HK-2 (cell line): Measurements from ENCODE around the gene ZSCAN26.
"Not testable (repeated sequence)": the region's sequence is repeated elsewhere in the genome, so short reads cannot be mapped to it uniquely, and the experiment has no call there.

ENCODE experiments used
- DNase-seq: peaks from one replicate; pipeline ENCODE4 v3.0.0-alpha.2; 2018; ENCODE audit not compliant: unreplicated experiment

The ZSCAN26 gene

DNA sequence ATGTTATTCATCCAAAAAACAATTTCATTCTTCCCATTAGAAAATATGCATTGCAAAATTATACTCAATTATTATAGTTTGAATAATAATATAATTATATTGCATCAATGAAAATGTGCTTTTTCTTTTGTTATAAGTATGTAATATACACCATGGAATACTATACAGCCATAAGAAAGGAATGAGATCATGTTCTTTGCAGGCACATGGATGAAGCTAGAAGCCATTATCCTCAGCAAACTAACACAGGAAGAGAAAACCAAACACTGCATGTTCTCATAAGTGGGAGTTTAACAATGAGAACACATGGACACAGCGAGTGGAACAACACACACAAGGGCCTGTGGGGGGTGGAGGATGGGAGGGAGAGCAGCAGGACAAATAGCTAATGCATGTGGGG lies 9.9 kb upstream of the ZSCAN26 start:
- DNase-seq = no peak

DNA sequence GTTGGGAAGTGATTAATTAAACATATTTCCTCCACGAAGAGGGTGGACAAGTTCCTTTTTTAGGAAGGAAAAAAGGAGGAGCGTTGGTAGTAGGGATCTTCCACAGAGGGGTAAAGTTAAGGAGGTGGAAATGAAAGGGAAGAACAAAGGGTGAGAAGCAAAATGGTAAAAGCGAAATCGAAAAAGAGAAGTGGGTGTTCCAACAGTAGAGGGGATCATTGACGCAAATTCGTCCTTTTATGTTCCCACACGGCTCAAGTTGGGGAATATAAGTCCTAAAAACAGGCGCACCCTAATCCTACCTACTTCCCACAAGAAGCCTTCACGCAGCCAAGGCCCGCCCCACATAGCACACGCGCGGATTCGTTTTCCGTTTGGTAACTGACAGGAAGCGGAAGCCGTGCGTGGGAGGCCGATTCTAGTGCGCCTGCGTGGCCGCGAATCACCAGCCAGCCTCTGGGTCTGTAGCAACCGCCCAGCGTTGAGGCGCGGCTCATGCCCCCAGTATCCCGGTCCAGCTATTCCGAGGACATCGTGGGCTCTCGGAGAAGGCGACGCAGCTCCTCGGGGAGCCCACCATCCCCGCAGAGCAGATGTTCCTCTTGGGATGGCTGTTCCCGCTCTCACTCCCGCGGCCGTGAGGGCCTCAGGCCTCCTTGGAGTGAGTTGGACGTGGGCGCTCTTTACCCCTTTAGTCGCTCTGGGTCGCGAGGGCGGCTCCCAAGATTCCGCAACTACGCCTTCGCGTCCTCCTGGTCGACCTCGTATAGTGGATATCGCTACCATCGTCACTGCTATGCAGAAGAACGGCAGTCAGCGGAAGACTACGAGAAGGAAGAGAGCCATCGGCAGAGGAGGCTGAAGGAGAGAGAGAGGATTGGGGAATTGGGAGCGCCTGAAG lies 7.8 kb upstream of the ZSCAN26 start, which contains the start of gene NKAPL:
NKAPL (plus strand) TSS at position 421 of the 901 bp plus-strand sequence; CDS start at position 496, 75 bp downstream.
- DNase-seq = no peak

- DNase-seq = no peak
Observed at GRCh38 chr6:28263922-28264321, 3.0 kb upstream of the ZSCAN26 start.

GRCh38 chr6:28264834-28265401 lies 2.0 kb upstream of the ZSCAN26 start:
- DNase-seq = no peak

GRCh38 chr6:28266563-28266961 lies 381 bp upstream of the ZSCAN26 start:
- no peak for DNase-seq

DNA sequence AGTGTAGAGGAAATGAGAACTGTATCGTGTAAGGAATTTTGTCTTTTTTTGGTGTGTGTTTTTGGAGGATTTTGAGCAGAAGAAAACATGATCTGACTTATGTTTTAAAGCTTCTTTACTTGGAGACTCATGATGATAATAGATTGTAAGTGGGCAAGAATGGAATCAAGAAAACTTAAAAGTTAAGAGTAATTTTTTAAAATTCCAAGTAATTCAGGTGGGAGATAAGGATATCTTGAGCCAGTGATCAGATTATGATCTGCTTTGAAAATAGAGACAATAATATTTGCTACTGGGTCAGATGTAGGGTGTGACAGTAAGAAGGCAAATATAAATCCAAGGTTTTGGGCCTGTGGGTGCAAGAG lies 734 bp downstream of the ZSCAN26 start:
- no peak for DNase-seq

DNA sequence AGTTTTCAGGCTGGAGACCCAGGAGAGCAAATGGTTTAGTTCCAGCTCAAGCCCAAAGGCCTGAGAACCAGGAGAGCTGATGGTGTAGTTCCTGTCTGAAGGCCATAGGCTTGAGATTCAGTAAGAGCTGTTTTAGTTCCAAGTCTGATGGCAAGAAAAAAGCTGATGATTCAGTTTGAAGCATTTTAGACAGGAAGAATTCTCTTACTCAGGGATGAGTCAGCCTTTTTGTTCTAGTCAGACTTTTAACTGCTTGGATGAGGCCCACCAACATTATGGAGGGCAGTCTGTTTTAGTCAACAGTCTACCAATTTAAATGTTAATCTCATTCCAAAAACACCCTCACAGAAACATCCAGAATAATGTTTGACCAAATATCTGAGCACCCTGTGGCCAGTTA lies 2.5 kb downstream of the ZSCAN26 start:
- DNase-seq = no peak

GRCh38 chr6:28274888-28275287 lies 7.9 kb downstream of the ZSCAN26 start:
- no peak for DNase-seq

GRCh38 chr6:28277746-28278145 lies 10.8 kb downstream of the ZSCAN26 start:
- no peak for DNase-seq

DNA sequence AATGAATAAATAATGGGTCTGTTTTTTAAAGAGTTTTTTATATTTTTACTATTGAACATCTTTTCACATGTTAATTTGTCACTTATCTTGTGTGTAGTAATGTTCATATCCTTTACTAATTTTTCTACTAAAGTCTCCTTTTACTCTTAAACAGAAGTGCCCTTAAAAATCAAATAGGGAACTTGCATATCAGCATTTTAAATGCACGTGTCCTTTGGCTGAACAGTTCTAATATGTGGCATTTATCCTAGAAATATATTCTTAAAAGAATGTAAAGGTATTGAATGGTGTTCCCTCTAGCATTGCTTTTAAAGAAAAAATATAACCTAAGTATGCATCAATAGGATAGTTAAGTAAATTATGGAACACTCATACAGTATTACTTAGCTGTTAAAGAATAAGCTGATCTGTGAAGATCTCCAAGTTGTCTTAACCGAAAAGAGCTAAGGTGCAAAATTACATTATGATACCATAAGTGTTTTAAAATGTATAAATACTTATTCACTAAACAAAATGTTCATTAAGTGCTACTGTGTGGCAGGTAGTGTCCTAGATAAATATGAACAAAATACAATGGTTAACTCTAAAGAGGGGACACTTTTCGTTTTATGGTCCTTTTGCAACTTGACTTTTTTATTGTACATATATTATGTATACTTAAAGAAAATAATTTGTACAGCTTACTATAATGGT lies 13.8 kb downstream of the ZSCAN26 start:
- DNase-seq = no peak

GRCh38 chr6:28281288-28282064 lies 14.5 kb downstream of the ZSCAN26 start, which contains the start of gene PGBD1:
Gene PGBD1 (plus strand): TSS chr6:28281572. CDS start chr6:28283814, 2,242 bp downstream.
- DNase-seq = peak; percentile 76

- DNase-seq = no peak
Observed at GRCh38 chr6:28282926-28283325, 16.0 kb downstream of the ZSCAN26 start.

DNA sequence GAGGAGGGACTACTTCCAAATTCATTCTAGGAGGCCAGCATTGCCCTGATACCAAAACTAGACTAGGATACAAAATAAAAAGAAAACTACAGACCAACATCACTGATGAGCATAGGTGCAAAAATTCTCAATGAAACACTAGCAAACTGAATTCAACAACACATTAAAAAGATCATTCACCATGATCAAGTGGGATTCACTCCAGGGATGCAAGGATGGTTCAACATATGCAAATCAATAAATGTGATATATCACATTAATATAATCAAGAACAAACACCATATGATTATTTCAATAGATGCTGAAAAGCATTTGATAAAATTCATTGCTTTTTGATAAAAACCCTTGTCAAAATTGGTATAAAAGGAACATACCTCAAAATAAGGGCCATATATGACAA lies 24.6 kb downstream of the ZSCAN26 start:
- no peak for DNase-seq

DNA sequence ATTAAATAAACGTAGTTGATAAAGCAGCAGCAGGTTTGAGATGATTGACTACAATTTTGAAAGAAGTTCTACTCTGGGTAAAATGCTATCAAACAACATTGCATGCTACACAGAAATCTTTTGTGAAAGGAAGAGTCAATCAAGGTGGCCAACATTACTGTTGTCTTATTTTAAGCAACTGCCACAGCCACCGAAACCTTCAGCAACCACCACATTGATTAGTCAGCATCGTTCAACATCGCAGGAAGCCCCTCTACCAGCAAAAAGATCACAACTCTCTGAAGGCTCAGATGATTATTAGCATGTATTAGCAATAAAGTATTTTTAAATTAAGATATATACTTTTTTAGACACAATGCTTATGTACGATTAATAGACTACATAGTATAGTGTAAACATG lies 28.4 kb downstream of the ZSCAN26 start:
- no peak for DNase-seq

DNA sequence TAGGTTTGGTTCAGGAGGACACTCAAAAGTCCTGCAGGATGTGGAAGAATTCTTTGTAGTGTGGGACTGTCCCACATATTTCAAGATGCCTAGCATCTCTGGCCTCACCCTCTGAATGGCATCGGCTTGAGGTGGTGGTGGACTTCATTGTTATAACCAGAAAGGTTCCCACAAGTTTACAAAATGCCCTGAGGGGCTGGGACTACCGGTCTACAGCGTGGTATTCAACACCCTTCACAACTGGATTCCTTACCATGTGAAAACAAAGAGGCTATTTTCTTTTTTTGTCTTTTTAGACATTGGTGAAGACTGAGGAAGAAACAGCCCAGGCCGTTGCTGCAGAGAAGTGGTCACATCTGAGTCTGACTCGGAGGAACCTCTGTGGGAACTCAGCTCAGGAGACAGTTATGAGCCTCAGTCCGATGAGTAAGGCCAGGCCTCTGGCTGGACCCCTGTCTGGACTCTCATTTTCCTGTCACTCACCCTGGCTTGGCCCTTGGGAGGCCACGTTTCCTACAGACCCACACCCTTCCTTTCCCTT lies 29.6 kb downstream of the ZSCAN26 start:
- no peak for DNase-seq

GRCh38 chr6:28303570-28303969 lies 36.6 kb downstream of the ZSCAN26 start:
- DNase-seq = no peak

GRCh38 chr6:28306363-28306762 lies 39.4 kb downstream of the ZSCAN26 start:
- DNase-seq = not testable (repeated sequence)

DNA sequence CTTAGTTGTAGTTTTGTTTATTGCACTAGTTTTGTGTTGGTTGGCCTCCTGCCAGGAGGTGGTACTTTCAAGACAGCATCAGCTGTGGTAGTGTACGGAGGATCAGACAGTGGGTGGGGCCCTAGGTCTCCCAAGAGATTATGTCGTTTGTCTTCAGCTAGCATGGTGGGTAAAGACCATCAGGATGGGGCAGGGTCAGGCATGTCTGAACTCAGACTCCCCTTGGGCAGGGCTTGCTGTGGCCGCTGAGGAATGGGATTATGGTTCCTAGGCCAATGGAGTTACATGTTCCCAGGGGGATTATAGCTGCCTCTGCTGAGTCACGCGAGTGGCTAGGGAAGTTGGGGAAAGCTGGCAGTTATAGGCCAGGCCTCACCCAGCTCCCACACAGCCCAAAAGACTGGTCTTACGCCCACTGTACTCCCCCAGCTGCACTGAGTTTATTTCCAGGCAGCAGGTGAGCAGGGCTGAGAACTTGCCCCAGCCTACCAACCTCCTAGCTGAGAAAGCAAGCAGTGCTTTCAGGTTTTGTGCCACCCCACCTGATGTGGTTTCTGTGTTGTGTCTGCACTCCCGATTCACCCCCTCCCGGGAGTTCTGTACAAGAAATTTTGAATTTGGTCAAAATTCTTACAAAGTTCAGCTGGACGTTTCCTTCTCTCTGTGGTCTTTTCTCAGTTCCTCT lies 44.3 kb downstream of the ZSCAN26 start:
- DNase-seq = no peak

GRCh38 chr6:28312939-28313338 lies 46.0 kb downstream of the ZSCAN26 start:
- no peak for DNase-seq

DNA sequence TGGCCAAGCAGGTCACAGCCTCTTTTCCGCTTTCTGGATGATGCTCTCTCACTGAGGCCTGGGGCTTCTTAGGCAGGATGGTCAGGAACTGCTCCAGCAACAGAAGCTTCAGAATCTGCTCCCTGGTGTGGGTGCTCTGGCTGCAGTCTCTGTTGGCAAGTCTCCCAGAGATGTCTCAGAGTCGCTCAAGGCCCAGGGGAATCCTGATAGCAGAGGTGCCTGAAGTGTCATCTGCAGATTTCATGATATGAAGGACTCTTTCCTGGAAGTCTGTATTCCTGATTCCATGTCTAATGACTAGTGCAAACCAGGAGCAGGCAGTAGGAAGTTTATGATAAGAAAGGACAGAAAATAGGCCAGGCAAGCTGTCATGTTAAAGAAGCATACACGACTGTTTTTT lies 48.7 kb downstream of the ZSCAN26 start:
- no peak for DNase-seq

- DNase-seq = not testable (repeated sequence)
Observed at GRCh38 chr6:28317866-28318265, 50.9 kb downstream of the ZSCAN26 start.
